HCT116 (cell line): ENCODE measurements around the gene ARL15.

ENCODE experiments used
- ELF1 ChIP-seq: IDR thresholded peaks from 2 replicates; pipeline ENCODE4 v1.6.1; 2012; ENCODE audit warnings: low read depth, borderline replicate concordance
- EZH2 ChIP-seq: fragments of 200-600 bp; sonication (generic); IDR thresholded peaks from 2 replicates; pipeline ENCODE4 v1.6.1; 2017; ENCODE audit warnings: antibody characterized with exemption, mixed run types
- POLR2A ChIP-seq: IDR thresholded peaks from 2 replicates; pipeline ENCODE4 v1.7.0; 2011; ENCODE audit warnings: borderline replicate concordance; ENCODE audit not compliant: insufficient read depth, insufficient read length; ENCODE audit errors: extremely low read depth
- POLR2AphosphoS5 ChIP-seq: IDR thresholded peaks from 2 replicates; pipeline ENCODE4 v1.6.1; 2011; ENCODE audit warnings: mild to moderate bottlenecking, low read depth, low read length, moderate library complexity
- SIN3A ChIP-seq: IDR thresholded peaks from 2 replicates; pipeline ENCODE4 v1.6.1; 2012; ENCODE audit warnings: low read depth
- SP1 ChIP-seq: IDR thresholded peaks from 2 replicates; pipeline ENCODE4 v1.6.1; 2012; ENCODE audit warnings: low read depth
- TCF7L2 ChIP-seq: IDR thresholded peaks from 2 replicates; pipeline ENCODE4 v1.7.0; 2011; ENCODE audit warnings: borderline replicate concordance, inconsistent platforms; ENCODE audit not compliant: insufficient read depth, insufficient read length; ENCODE audit errors: extremely low read depth
- ZNF274 ChIP-seq: fragments of 200-500 bp; sonication (Bioruptor generic); IDR thresholded peaks from 2 replicates; pipeline ENCODE4 v1.6.1; 2014; ENCODE audit warnings: mild to moderate bottlenecking, low read depth, low read length, inconsistent platforms
- TF ChIP-seq, protein P1 (sequence below): IDR thresholded peaks from 2 replicates; pipeline ENCODE4 v1.6.1; 2012
- TF ChIP-seq, protein P2 (sequence below), 3 experiments: fragments of 200-600 bp in 1 of 3; sonication (generic) in 1 of 3; IDR thresholded peaks in 2 of 3; conservative IDR thresholded peaks in 1 of 3; 2 replicates each; pipeline ENCODE4 v1.5.1; 2012 to 2017; ENCODE audit warnings: low read depth in 2 of 3, low read length in 2 of 3, antibody characterized with exemption in 1 of 3, borderline replicate concordance in 1 of 3, control low read depth in 1 of 3, mild to moderate bottlenecking in 1 of 3, mixed read lengths in 1 of 3, mixed run types in 1 of 3, moderate library complexity in 1 of 3; ENCODE audit not compliant: insufficient read depth in 1 of 3
- TF ChIP-seq, protein P3 (sequence below): IDR thresholded peaks from 2 replicates; pipeline ENCODE4 v1.6.1; 2012; ENCODE audit warnings: low read depth
- TF ChIP-seq, protein P4 (sequence below): IDR thresholded peaks from 2 replicates; pipeline ENCODE4 v1.6.1; 2012

DNA sequence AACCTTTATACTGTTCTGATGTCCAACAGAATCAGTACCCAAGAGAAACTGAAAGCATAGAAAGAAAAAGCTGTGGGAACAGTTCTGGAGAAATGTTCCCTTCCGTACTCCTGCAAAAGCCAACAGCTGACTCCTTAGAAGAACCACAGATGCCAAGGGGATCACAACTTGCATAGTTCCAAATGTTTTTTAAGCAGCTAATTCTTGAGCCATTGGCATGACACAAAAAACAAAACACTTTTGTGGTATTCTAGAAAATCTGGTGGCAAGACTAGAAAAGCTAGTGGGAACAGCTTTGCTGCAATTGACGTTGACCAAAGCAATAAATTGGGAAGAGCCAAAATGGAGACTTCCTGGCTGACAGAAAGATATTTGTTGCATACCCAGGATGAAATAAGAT, 189.9 kb downstream of the ARL15 start:
- TF ChIP-seq SIN3A (no peak), TCF7L2 (no peak), EZH2 (no peak), SP1 (no peak), ZNF274 (no peak), POLR2AphosphoS5 (no peak), POLR2A (no peak), ELF1 (no peak)
- TF ChIP-seq, protein P1, sequence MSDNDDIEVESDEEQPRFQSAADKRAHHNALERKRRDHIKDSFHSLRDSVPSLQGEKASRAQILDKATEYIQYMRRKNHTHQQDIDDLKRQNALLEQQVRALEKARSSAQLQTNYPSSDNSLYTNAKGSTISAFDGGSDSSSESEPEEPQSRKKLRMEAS = no peak
- TF ChIP-seq, protein P2, sequence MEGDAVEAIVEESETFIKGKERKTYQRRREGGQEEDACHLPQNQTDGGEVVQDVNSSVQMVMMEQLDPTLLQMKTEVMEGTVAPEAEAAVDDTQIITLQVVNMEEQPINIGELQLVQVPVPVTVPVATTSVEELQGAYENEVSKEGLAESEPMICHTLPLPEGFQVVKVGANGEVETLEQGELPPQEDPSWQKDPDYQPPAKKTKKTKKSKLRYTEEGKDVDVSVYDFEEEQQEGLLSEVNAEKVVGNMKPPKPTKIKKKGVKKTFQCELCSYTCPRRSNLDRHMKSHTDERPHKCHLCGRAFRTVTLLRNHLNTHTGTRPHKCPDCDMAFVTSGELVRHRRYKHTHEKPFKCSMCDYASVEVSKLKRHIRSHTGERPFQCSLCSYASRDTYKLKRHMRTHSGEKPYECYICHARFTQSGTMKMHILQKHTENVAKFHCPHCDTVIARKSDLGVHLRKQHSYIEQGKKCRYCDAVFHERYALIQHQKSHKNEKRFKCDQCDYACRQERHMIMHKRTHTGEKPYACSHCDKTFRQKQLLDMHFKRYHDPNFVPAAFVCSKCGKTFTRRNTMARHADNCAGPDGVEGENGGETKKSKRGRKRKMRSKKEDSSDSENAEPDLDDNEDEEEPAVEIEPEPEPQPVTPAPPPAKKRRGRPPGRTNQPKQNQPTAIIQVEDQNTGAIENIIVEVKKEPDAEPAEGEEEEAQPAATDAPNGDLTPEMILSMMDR (IDR thresholded peaks at IDR 0.05 in 2 of 3, conservative IDR thresholded peaks at IDR 0.05 in 1 of 3; ENCODE audit: borderline replicate concordance in 1 of 3, insufficient read depth in 1 of 3, low read depth in 2 of 3, low read length in 2 of 3) = no peak
- TF ChIP-seq, protein P3, sequence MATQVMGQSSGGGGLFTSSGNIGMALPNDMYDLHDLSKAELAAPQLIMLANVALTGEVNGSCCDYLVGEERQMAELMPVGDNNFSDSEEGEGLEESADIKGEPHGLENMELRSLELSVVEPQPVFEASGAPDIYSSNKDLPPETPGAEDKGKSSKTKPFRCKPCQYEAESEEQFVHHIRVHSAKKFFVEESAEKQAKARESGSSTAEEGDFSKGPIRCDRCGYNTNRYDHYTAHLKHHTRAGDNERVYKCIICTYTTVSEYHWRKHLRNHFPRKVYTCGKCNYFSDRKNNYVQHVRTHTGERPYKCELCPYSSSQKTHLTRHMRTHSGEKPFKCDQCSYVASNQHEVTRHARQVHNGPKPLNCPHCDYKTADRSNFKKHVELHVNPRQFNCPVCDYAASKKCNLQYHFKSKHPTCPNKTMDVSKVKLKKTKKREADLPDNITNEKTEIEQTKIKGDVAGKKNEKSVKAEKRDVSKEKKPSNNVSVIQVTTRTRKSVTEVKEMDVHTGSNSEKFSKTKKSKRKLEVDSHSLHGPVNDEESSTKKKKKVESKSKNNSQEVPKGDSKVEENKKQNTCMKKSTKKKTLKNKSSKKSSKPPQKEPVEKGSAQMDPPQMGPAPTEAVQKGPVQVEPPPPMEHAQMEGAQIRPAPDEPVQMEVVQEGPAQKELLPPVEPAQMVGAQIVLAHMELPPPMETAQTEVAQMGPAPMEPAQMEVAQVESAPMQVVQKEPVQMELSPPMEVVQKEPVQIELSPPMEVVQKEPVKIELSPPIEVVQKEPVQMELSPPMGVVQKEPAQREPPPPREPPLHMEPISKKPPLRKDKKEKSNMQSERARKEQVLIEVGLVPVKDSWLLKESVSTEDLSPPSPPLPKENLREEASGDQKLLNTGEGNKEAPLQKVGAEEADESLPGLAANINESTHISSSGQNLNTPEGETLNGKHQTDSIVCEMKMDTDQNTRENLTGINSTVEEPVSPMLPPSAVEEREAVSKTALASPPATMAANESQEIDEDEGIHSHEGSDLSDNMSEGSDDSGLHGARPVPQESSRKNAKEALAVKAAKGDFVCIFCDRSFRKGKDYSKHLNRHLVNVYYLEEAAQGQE = no peak
- TF ChIP-seq, protein P4, sequence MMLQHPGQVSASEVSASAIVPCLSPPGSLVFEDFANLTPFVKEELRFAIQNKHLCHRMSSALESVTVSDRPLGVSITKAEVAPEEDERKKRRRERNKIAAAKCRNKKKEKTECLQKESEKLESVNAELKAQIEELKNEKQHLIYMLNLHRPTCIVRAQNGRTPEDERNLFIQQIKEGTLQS = no peak
